ENCODE measurements around the gene CHAC1.
"Not testable (repeated sequence)": the region's sequence is repeated elsewhere in the genome, so short reads cannot be mapped to it uniquely, and the experiment has no call there.

The CHAC1 gene

GRCh38 chr15:40938536-40938870 is 14.8 kb upstream of the CHAC1 start:
- no peak for DNase-seq

- DNase-seq: no peak
Measured at GRCh38 chr15:40940296-40940801, 12.9 kb upstream of the CHAC1 start.

GRCh38 chr15:40941068-40941527 is 12.2 kb upstream of the CHAC1 start:
- no peak for DNase-seq

DNA sequence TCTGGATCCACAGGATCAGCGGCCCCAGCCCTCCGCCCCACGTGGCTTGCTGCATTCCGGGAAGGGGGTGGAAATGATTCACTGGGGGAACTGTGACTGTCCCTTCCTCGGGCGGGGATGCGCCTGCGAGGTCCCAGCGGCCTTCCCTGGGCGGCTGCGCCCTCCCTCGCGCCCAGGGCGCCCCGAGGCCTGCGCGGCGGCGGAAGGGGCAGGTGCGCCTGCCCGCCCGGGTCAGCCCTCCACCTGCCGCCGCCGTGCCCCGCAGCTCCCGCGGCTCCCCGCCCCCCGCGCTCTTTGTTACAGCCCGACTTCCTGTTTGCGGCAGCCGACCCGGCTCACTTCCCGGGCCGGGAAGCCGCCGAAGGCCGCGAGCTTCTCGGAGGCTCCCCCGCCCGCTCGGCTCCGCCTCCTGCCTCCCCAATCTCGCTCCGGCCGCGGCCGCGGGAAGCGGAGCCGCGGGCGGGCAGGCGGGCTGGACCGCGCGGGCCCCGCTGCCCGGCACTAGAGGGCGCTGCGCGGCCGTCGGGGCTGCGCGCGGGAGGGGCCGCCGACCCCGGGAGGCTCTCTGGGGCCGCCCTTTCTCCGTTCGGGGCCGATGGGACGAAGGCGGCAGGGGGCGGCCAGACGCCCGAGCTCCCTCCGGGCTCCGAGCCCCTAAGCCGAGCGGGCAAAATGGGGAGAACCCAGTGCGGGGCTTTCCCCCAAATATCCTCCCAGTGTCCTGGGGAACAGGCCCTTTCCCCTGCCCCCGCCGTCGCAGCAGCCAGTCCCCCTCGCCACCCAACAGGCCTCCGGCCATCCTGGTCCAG is 11.5 kb upstream of the CHAC1 start:
- DNase-seq: no peak

GRCh38 chr15:40942337-40942854 is 10.9 kb upstream of the CHAC1 start:
- no peak for DNase-seq

- no peak for DNase-seq
Measured at GRCh38 chr15:40942878-40943277, 10.4 kb upstream of the CHAC1 start.

GRCh38 chr15:40943764-40944365 is 9.4 kb upstream of the CHAC1 start:
- no peak for DNase-seq

DNA sequence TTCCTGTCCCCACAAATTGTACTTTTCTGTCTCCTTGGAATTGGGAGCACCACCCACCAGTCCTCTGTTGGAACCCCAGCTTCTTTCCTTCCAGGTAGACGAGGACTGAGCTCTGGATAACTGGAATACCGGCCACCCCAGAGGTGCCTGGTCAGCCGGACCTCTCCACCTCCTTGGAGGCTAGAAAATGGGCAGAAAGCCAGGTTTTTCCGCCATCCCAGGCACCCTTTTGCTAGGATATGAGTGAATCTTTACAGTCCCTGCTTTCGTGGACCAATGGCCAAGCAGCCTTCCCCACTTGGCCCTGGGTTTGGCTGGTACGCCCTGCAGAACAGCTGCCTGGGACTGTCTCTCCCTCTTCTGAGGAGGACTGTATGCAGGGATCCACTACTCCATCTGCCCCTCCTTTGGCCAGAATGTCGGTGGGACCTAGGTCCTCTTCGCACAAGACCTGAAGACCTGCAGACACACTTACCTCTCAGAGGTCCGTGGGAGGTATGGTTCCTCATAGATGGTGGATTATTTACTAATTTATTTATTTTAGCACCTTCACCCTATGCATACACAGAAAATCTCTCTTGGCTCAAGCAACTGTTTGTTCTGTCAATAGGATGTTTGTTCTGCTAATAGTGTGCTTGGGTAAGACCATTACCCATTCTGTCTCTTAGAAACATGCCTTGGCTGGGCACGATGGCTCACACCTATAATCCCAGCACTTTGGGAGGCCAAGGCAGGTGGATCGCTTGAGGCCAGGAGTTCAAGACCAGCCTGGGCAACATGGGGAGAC is 8.6 kb upstream of the CHAC1 start:
- no peak for DNase-seq

GRCh38 chr15:40948706-40949473 is 4.4 kb upstream of the CHAC1 start:
- DNase-seq: no peak

DNA sequence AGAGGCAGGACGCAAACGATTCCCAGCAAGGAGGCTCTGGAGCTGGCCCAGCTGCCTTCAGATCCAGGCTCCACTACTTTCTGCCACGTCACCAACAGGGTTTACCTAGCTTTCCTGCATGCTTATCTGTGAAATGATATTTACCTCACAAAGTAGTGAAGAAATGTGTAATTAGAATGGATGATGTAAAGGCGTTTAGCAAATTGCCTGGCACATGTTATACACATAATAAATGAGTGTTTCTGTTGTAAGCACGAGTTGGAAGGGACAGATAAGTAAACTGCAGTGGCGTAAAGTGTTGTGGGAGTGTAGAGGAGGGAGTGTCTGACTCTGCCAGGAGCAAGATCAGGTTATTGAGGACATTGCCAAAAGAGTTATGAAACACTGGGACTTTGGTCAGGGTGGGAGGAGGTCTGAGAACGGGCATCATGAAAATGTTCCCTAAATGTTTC is 3.5 kb upstream of the CHAC1 start:
- no peak for DNase-seq

- no peak for DNase-seq
Measured at GRCh38 chr15:40951764-40952163, 1.5 kb upstream of the CHAC1 start.

DNA sequence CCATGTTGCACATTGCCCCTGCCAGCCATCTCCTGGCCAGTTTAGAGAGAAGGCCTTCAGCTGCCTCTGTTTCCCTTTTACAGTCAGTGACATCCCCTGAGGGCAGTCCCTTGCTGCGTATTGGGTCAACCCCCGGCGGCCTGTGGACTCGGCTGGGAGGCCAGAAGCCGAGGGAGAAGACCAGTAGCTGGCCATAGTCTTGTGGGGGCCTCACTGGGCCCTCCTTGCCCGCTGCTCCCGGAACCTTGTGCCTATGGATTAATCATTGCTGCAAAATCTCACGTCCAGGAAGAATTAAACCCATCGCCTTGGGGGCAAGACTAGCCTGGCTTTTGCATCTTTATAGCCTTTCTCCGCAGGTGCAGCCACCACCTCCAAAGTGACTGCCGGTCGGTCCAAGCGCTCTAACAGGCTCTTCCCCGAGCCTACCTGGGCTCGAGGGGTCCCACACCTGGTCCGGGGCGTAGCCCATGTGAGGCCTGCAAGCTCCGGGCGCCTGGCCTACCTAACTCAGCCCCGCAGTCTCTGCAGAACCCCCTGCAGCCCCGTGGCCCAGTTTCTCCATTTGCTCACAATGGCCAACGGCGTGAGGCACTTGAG is 870 bp upstream of the CHAC1 start:
- no peak for DNase-seq

GRCh38 chr15:40953713-40954074 is 423 bp downstream of the CHAC1 start:
- DNase-seq: no peak

DNA sequence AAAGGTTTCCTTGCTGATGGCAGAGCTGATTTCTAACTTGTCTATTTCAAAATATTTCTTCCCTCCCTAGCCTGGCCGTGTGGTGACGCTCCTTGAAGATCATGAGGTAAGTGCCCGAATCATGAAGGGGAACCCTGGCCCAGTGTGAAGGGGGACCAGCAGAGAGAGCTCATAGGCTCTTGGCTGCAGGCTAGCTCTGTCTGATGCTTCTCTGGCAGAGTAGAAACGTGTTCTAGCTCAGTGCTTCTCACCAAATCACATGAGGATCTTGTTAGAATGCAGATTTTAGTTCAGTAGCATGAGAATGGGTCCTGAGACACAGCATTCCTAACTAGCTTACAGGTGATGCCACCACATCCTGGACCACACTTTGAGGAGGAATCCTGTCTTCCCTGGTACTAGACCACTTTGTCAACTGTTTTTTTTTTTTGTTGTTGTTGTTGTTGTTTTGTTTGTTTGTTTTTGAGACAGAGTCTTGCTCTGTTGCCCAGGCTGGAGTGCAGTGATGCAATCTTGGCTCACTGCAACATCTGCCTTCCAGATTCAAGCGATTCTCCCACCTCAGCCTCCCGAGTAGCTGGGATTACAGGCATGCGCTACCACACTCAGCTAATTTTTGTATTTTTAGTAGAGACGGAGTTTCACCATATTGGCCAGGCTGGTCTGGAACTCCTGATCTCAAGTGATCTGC is 1.0 kb downstream of the CHAC1 start:
- not testable (repeated sequence) for DNase-seq

- DNase-seq: no peak
Measured at GRCh38 chr15:40955141-40955903, 2.1 kb downstream of the CHAC1 start.

- no peak for DNase-seq
Measured at GRCh38 chr15:40955930-40956540, 2.8 kb downstream of the CHAC1 start.

DNA sequence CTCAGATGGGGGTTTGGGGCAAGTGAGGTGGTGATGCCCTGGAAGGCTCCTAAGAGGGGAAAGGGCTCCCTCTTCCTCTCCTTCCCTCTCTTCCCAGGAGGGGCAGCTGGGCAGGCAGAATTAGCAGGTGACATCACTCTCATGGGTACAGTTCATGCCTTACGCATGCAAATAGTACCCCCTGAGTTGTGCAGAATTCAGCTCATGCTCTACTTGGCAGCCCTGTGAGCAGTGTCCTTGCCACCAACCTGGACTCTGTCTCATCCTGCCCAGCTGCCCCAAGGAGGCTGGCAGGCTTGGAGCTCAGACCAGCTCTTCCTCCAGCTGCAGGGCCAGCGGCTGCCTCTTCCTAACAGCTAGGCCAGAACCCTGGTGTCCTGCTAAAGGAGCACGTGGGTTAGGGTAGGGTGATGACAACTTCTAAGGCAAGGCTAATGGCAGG is 3.3 kb downstream of the CHAC1 start:
- DNase-seq: no peak

DNA sequence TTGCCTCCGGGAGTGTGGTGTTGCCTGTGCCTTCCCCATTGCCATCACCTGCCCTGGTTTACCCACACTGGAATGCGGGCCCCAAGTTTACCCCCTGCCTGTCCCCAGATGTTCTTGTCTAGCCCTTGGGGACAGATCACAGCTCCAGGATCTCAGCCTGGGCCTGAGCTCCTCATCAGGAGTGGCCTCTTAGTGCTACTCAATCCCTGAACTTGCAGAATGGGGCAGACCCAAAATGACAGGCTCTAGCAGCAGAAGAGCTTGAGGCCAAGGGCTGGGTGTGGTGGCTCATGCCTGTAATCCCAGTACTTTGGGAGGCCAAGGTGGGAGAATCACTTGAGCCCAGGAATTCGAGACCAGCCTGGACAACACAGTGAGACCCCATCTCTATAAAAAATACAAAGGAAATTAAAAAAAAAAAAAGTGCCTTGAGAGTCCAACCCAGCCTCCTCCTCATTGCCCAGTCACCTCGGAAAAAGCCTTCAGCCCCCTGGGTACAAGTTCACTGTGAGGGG is 3.8 kb downstream of the CHAC1 start:
- DNase-seq: no peak

DNA sequence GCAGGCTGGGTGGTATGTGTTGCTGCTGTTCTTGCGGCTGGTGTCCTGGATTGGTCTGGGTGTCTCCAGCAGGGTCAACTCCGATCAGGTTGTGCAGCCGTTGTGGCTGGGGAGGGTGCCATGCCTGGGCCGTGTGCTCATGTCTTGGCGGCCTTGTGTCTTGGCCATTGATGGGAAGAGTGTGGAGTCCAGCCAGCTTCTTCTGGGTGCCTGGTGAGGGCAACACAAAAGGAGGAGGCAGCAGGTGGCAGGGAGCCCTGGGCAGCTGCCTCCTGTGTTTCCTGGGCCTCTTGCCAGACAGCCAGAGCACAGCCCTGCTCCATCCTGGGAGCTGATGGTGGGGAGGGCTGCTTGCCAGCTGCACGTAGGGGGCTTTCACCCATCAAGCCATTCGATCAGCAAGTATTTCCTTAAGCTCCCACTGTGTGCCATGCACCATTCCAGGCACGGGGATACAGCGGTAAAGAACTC is 4.3 kb downstream of the CHAC1 start:
- DNase-seq: no peak

GRCh38 chr15:40958146-40958545 is 4.9 kb downstream of the CHAC1 start:
- no peak for DNase-seq

Measured in GOT3 (cell line).